Endothelial cell of umbilical vein (primary cell): ENCODE measurements around the gene TMED8. TPM values are rescaled to one million over a fixed set of nuclear protein-coding genes. Genes with fewer than 3 reads are reported as not detected.

Source experiments
- BruUV-seq: library from RNA; stranded (reverse); fragments of 400-500 nt; replicated peaks from 2 replicates; lab custom pipeline; 2021; lab: Mats Ljungman, UMichigan
- CTCF ChIA-PET: fragments of 300-600, 350-600 bp; sonication (Branson Sonifier 250); formaldehyde crosslinking; loops from one replicate; lab custom pipeline; 2021; ENCODE audit warnings: antibody characterized with exemption, inconsistent platforms; lab: Charles Lee
- POLR2A ChIA-PET: fragments of 300-600, 350-600 bp; sonication (Branson Sonifier 250); formaldehyde crosslinking; loops from one replicate; lab custom pipeline; 2021; ENCODE audit warnings: antibody characterized with exemption, inconsistent platforms; lab: Charles Lee
- DNase-seq: peaks from one replicate; pipeline ENCODE4 v3.0.0-alpha.2; 2011; ENCODE audit warnings: low read depth, low spot score
- FAIRE-seq: peaks from 2 replicates; lab custom pipeline; 2011; peaks lifted over from hg19 to GRCh38; lab: Jason Lieb, UNC
- H2AFZ ChIP-seq: 2 replicates; pipeline ENCODE4 v1.6.0; 2012; ENCODE audit warnings: low read depth, low read length, control low read depth, inconsistent platforms
- H3K27ac ChIP-seq: 2 replicates; pipeline ENCODE4 v1.5.1; 2011; ENCODE audit warnings: low read depth, mild to moderate bottlenecking, control low read depth, low read length, moderate library complexity; ENCODE audit not compliant: insufficient read depth
- H3K27me3 ChIP-seq, 2 experiments: 2 replicates each; pipeline versions ENCODE4 v1.6.0 to v1.6.1; 2011; ENCODE audit warnings: low read length in 2 of 2, mixed read lengths in 1 of 2; ENCODE audit not compliant: control insufficient read depth in 2 of 2, insufficient read depth in 2 of 2
- H3K36me3 ChIP-seq, 2 experiments: 2 replicates in 1 of 2; 3 replicates in 1 of 2; pipeline ENCODE4 v1.5.1; 2011; ENCODE audit warnings: low read length in 2 of 2, mild to moderate bottlenecking in 1 of 2, moderate library complexity in 1 of 2; ENCODE audit not compliant: control insufficient read depth in 2 of 2, insufficient read depth in 2 of 2; ENCODE audit errors: extremely low read depth in 1 of 2
- H3K4me1 ChIP-seq: 3 replicates; pipeline ENCODE4 v1.5.1; 2011; ENCODE audit warnings: mild to moderate bottlenecking, low read length; ENCODE audit not compliant: control insufficient read depth, insufficient read depth; ENCODE audit errors: extremely low read depth
- H3K4me2 ChIP-seq: 2 replicates; pipeline ENCODE4 v1.6.1; 2011; ENCODE audit warnings: low read length, control low read depth, mixed read lengths; ENCODE audit not compliant: insufficient read depth
- H3K4me3 ChIP-seq, 3 experiments: fragments of 200-600 bp in 1 of 3; sonication (generic), shearing (Covaris generic) in 1 of 3; replicated peaks in 1 of 3; 2 replicates each; pipeline ENCODE4 v1.5.1; 2011 to 2016; ENCODE audit warnings: control low read depth in 3 of 3, low read length in 3 of 3, mild to moderate bottlenecking in 2 of 3, inconsistent platforms in 1 of 3, low read depth in 1 of 3, moderate library complexity in 1 of 3; ENCODE audit not compliant: insufficient read depth in 1 of 3
- H3K79me2 ChIP-seq: 2 replicates; pipeline ENCODE4 v1.6.0; 2012; ENCODE audit warnings: low read length, inconsistent platforms; ENCODE audit not compliant: control insufficient read depth, insufficient read depth
- H3K9ac ChIP-seq: replicated peaks from 2 replicates; pipeline ENCODE3; 2011; ENCODE audit warnings: low read length, control low read depth; ENCODE audit not compliant: insufficient read depth; ENCODE audit errors: extremely low read depth
- H3K9me1 ChIP-seq: replicated peaks from 3 replicates; pipeline ENCODE4 v1.6.0; 2011; ENCODE audit warnings: mild to moderate bottlenecking, low read length; ENCODE audit not compliant: control insufficient read depth, insufficient read depth; ENCODE audit errors: extremely low read depth
- H3K9me3 ChIP-seq: replicated peaks from 2 replicates; pipeline ENCODE4 v1.5.1; 2012; ENCODE audit warnings: low read length, inconsistent platforms; ENCODE audit not compliant: control insufficient read depth, insufficient read depth
- H4K20me1 ChIP-seq: replicated peaks from 2 replicates; pipeline ENCODE3; 2011; ENCODE audit warnings: mild to moderate bottlenecking, low read length; ENCODE audit not compliant: control insufficient read depth, insufficient read depth; ENCODE audit errors: extremely low read depth
- CTCF ChIP-seq, 2 donors: IDR thresholded peaks; 1 replicate in 1 of 2; 2 replicates in 1 of 2; pipeline ENCODE4 v1.5.1; 2011; ENCODE audit warnings: low read length in 2 of 2, mild to moderate bottlenecking in 2 of 2, moderate library complexity in 2 of 2, control low read depth in 1 of 2, inconsistent platforms in 1 of 2, low read depth in 1 of 2; ENCODE audit not compliant: insufficient read depth in 1 of 2; ENCODE audit errors: extremely low read depth in 1 of 2
- EZH2 ChIP-seq: IDR thresholded peaks from 2 replicates; pipeline ENCODE4 v1.6.1; 2012; ENCODE audit warnings: borderline replicate concordance, low read depth, mild to moderate bottlenecking, moderate library complexity, low read length, inconsistent platforms; ENCODE audit not compliant: severe bottlenecking
- FOS ChIP-seq: IDR thresholded peaks from 2 replicates; pipeline ENCODE4 v1.6.1; 2011; ENCODE audit warnings: mild to moderate bottlenecking, low read length, moderate library complexity, borderline replicate concordance; ENCODE audit not compliant: insufficient read depth
- GATA2 ChIP-seq: IDR thresholded peaks from 2 replicates; pipeline ENCODE4 v1.7.0; 2011; ENCODE audit warnings: low read depth, mild to moderate bottlenecking, moderate library complexity, mixed read lengths, low read length; ENCODE audit not compliant: insufficient read length, insufficient read depth
- JUN ChIP-seq: IDR thresholded peaks from 2 replicates; pipeline ENCODE4 v1.6.1; 2011; ENCODE audit warnings: borderline replicate concordance, low read depth; ENCODE audit not compliant: insufficient read length, insufficient read depth
- MAX ChIP-seq: IDR thresholded peaks from 2 replicates; pipeline ENCODE4 v1.6.1; 2011; ENCODE audit not compliant: insufficient read depth, insufficient read length
- MYC ChIP-seq: IDR thresholded peaks from one replicate; pipeline ENCODE4 v1.6.1; 2011; ENCODE audit warnings: mild to moderate bottlenecking, low read depth, low read length
- POLR2A ChIP-seq: IDR thresholded peaks from 2 replicates; pipeline ENCODE4 v1.6.1; 2012; ENCODE audit warnings: low read depth, mild to moderate bottlenecking, control low read depth, low read length
- POLR2AphosphoS5 ChIP-seq: IDR thresholded peaks from 2 replicates; pipeline ENCODE4 v1.6.1; 2012; ENCODE audit warnings: low read depth, mild to moderate bottlenecking, control low read depth, low read length, moderate library complexity; ENCODE audit not compliant: insufficient read depth
- dilution Hi-C: fragments of 300-500 bp; cut with MboI; formaldehyde crosslinking; loops from one replicate; pipeline ENCODE4 v1.15.0; 2019; ENCODE audit warnings: low sequenced_read_pairs; ENCODE audit not compliant: extremely low pct_ligation_motif_present
- intact Hi-C: fragments of 100-400 bp; cut with micrococcal nuclease; formaldehyde crosslinking; loops from one replicate; pipeline ENCODE4 v1.10.0; 2022
- polyA plus RNA-seq, 4 experiments: library from polyadenylated mRNA; depleted of rRNA in 3 of 4; stranded (reverse) in 3 of 4; unstranded in 1 of 4; fragments of >200 nt; gene quantifications; 2 replicates each; pipeline versions ENCODE4 v1.2.1 to v1.2.3, GENCODE V29; 2011 to 2012; ENCODE audit warnings: missing spikeins in 1 of 4
- total RNA-seq: library from RNA; stranded (reverse); gene quantifications from 2 replicates; pipeline ENCODE4 v1.2.3, GENCODE V29; 2021

The TMED8 gene
- total and polyA plus RNA-seq, 2 donors (not counting 3 experiments of a cell fraction or from before 2014, with no cell fraction given): 5.2 to 12.6 TPM

- Histone ChIP-seq H3K4me1 (no peaks in the 10 kb centered on the region), H3K27me3 (no peaks in the 10 kb centered on the region), H4K20me1 (no peaks in the 10 kb centered on the region), H3K27ac (no peak overlapping the region), H3K9ac (no peak overlapping the region), H3K36me3 (no peaks in the 10 kb centered on the region), H3K4me3 (no peak overlapping the region), H3K9me1 (no peaks in the 10 kb centered on the region), H3K9me3 (no peaks in the 10 kb centered on the region), H3K79me2 (peaks cover 11% of the 10 kb centered on the region), H3K4me2 (no peak overlapping the region), H2AFZ (no peak overlapping the region)
- DNase-seq: no peak
- dilution Hi-C loops: no loop called here
- BruUV-seq: no TSS peak
- FAIRE-seq: no peak
- ChIA-PET POLR2A (no interaction called here), CTCF (interaction anchor here (0.8 to 6.0 kb wide), 4 partner anchors 11 to 161 kb away, joined by 3 to 515 read pairs (median 4); no protein-coding TSS in a partner anchor)
- intact Hi-C loops: no loop called here
- TF ChIP-seq POLR2A (no peak), MYC (no peak), GATA2 (no peak), CTCF (IDR thresholded peaks at IDR 0.05; ENCODE audit: extremely low read depth in 1 of 2, insufficient read depth in 1 of 2, low read depth in 1 of 2, low read length in 2 of 2) (no peak), POLR2AphosphoS5 (no peak), MAX (no peak), FOS (no peak), EZH2 (no peak), JUN (no peak)
Measured at GRCh38 chr14:77313371-77313770, 63.5 kb downstream of the TMED8 start.
